ENCODE results near the gene PDE8A.

PDE8A gene

GRCh38 chr15:85116066-85116465 lies 134.4 kb downstream of the PDE8A start:
- TF ChIP-seq, protein P1, sequence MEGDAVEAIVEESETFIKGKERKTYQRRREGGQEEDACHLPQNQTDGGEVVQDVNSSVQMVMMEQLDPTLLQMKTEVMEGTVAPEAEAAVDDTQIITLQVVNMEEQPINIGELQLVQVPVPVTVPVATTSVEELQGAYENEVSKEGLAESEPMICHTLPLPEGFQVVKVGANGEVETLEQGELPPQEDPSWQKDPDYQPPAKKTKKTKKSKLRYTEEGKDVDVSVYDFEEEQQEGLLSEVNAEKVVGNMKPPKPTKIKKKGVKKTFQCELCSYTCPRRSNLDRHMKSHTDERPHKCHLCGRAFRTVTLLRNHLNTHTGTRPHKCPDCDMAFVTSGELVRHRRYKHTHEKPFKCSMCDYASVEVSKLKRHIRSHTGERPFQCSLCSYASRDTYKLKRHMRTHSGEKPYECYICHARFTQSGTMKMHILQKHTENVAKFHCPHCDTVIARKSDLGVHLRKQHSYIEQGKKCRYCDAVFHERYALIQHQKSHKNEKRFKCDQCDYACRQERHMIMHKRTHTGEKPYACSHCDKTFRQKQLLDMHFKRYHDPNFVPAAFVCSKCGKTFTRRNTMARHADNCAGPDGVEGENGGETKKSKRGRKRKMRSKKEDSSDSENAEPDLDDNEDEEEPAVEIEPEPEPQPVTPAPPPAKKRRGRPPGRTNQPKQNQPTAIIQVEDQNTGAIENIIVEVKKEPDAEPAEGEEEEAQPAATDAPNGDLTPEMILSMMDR (IDR thresholded peaks at IDR 0.05; ENCODE audit: control extremely low read depth, extremely low read depth, low read depth, missing control alignments), result no peak
- CTCF ChIA-PET, result no interaction called here
- POLR2A ChIA-PET, result interaction anchor here (0.6 to 0.7 kb wide), 2 partner anchors 27 to 63 kb away, joined by 4 read pairs; no protein-coding TSS in a partner anchor
- DNase-seq (ENCODE audit: extremely low spot score), result no peak

DNA sequence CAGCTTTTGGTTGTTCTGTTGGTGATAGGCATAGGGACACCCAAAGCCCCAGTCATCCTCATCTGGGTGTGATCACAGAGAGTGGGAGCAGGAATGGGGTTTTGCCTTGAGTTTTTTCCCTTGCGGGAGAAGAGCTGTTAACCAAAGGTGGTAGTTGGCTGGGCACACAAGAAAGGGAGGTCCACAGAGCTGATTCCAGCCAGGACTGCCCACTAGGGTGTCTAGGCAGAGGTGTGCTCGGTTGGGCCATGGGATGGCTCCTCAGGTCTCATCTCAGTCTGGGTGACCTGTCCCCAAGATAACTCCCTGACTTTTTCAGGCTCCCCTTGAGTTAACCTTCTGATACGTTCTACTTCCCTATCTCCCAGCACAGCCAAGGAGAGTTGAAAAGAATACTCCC lies 134.8 kb downstream of the PDE8A start:
- CTCF ChIA-PET, result no interaction called here

DNA sequence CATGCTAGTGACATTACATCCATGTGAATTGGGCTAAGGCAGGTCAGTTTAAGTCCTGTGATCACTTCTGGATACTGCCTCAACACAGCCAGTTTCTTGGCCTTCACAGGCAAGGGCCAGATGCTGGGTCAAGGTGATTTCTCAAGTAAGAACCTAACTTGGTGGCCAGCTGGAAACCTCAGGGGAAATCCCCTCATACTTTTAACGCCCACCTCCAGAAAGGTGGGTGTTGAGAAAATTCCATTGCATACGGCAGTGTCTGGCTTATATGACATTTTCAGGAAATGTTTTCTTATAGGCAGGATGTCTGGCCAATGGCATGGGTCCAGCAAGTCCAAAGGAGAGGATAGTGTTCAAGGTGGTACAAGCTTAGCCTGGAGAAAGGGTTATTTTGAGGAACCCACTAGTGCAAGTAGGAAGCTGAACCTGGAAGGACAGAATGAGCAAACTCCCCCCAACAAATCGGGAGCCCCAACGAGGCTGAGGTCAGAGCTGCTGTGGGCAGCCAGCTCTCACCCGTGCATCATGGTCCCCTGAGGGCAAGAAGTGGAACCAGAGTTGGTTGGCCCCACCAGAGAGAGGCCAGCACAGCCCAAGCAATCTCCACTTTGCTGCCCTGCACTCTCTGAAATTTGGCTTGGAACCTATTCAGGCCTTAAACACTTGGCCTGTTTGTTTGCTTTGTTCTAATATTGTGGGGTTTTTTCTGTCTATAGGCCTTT lies 135.4 kb downstream of the PDE8A start:
- ChIA-PET POLR2A (no interaction called here), CTCF (interaction anchor here (1.2 kb wide), 1 partner anchor 15 kb away, joined by 3 read pairs; no protein-coding TSS in a partner anchor)
- DNase-seq (ENCODE audit: extremely low spot score), result peak; percentile 47
- TF ChIP-seq, protein P1 (IDR thresholded peaks at IDR 0.05; ENCODE audit: control extremely low read depth, extremely low read depth, low read depth, missing control alignments), result no peak

More for the DNA sequence above, 134.8 kb downstream of the PDE8A start:
- TF ChIP-seq, protein P1 (IDR thresholded peaks at IDR 0.05; ENCODE audit: control extremely low read depth, extremely low read depth, low read depth, missing control alignments), result no peak
- POLR2A ChIA-PET, result interaction anchor here (0.6 to 0.7 kb wide), 2 partner anchors 26 to 63 kb away, joined by 4 read pairs; no protein-coding TSS in a partner anchor
- no peak for DNase-seq (ENCODE audit: extremely low spot score)

DNA sequence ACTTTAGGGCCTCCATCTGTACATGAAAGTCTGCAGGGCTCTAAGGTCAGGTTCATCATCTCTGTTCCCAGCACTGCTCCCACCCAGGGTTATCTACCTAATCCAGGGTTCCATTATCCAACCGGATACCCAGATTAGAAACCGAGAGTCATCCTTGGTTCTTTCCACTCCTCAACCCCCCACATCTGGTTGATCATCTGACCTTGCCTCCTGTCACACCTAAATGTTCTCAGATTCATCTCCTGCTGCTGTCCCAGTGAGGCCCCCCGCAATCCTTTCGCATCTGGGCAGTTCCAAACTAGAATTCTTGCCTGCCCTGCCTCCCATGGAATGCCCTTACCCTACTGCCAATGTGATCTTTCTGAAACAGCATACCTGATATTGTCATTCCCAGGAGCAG lies 136.5 kb downstream of the PDE8A start:
- CTCF ChIA-PET, result interaction anchor here (1.5 to 1.7 kb wide), 2 partner anchors 19 to 23 kb away, joined by 3 to 4 read pairs; no protein-coding TSS in a partner anchor
- no peak for DNase-seq (ENCODE audit: extremely low spot score)
- TF ChIP-seq, protein P1 (IDR thresholded peaks at IDR 0.05; ENCODE audit: control extremely low read depth, extremely low read depth, low read depth, missing control alignments), result no peak
- POLR2A ChIA-PET, result no interaction called here

GRCh38 chr15:85118581-85118980 lies 136.9 kb downstream of the PDE8A start:
- TF ChIP-seq, protein P1 (IDR thresholded peaks at IDR 0.05; ENCODE audit: control extremely low read depth, extremely low read depth, low read depth, missing control alignments), result no peak
- no peak for DNase-seq (ENCODE audit: extremely low spot score)
- ChIA-PET CTCF (interaction anchor here (1.5 to 1.7 kb wide), 2 partner anchors 19 to 23 kb away, joined by 3 to 4 read pairs; no protein-coding TSS in a partner anchor), POLR2A (no interaction called here)

GRCh38 chr15:85120351-85121113 lies 138.9 kb downstream of the PDE8A start:
- ChIA-PET POLR2A (no interaction called here), CTCF (no interaction called here)
- no peak for DNase-seq (ENCODE audit: extremely low spot score)
- TF ChIP-seq, protein P1 (IDR thresholded peaks at IDR 0.05; ENCODE audit: control extremely low read depth, extremely low read depth, low read depth, missing control alignments), result no peak
